A204.1 (cell line): ENCODE data around the gene DENND5A.
A peak's percentile ranks its signal among the peaks of the same experiment; 100 is the strongest.

Experiments
- FAIRE-seq: peaks from 2 replicates; lab custom pipeline; 2012; peaks lifted over from hg19 to GRCh38; lab: Jason Lieb, UNC

Gene DENND5A

DNA sequence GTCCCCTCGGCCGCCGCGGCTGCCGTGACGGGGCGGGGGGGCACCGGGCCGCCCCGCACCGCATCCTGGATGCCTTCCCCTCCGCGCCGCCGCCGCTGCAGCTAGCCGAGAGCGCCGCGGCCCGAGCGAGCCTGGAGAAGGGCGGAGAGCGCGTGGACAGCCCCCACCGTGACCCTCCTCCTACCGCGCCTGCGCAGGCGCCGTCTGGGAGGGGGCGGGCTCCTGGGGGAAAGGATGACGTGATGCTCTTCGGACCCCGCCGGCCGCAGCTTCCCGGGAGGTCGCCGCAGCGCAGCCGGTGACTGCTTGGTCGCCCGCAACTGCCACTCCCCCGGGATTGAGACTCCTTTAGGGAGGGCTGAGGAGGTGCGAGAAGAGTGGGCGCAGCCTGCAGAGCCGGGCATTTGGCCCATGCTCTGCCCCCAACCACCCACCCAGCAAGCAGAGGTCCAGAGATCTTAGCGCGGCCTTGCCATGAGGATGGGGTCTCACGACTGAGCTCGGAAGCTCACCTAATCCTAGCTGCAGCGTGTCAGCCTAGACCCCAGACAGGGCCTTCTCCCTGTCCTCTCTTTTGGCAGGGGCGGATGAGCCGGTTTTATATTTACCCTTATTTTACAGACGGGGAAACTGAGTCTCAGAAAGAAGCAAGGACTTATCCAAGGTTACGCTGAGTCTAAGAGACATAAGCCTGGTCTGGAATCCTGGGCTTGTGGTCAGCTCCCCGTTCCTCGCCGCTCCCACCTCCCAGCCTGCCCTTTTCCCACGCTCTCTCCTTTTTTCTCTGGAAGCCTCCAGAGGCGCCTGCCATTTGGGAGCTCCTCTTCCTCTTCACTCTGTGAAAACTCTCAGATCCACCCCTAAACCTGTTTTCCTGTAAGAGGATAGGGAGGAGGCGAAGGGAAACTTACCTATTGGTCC lies at the start of gene DENND5A:
TSS of gene DENND5A (minus strand) at position 140 of the 921 bp plus-strand sequence. CDS start 281 bp downstream, outside the sequence.
- no peak for FAIRE-seq

DNA sequence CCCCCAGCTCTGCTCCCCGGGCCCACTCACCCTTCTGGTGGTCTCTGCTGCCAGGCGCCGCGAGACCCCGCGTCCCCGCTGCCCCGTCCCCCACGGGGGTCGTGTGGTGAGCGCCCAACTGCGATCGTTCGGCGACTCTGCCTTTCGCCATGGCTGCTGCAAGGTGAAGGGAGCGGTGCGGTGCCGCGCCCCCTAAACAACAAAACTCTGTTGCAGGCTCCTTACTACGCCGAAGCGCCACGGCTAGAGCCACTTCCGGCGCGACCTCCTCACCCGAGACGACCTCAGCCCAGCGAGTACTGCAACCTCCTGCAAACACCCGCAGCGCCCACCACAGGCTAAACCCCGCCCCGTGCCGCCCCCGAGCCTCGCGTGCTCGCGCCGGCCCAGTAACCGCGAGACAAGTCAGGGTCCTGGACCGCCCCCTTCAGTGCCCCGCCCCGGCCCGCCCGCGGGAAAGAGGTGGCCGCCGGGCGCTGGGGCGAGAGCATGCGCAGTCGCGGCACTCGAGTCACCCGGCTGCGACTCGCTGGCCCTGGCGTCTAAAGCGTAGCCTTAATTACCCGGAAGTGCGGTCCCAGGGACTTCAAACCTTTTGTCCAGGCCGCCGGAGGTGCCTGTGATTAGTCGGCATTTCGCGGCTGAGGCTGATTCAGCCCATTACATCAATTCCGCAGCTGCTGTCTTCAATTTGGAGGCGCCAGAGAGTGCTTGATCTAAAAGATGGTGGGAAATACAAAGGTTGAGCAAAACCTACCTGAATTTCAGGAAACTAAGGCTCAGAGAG lies 49.3 kb upstream of the DENND5A start, which contains the start of gene TMEM41B:
TSS of gene TMEM41B (minus strand) at position 303 of the 787 bp plus-strand sequence. CDS start at position 151, 152 bp downstream.
- peak; percentile 25 for FAIRE-seq

DNA sequence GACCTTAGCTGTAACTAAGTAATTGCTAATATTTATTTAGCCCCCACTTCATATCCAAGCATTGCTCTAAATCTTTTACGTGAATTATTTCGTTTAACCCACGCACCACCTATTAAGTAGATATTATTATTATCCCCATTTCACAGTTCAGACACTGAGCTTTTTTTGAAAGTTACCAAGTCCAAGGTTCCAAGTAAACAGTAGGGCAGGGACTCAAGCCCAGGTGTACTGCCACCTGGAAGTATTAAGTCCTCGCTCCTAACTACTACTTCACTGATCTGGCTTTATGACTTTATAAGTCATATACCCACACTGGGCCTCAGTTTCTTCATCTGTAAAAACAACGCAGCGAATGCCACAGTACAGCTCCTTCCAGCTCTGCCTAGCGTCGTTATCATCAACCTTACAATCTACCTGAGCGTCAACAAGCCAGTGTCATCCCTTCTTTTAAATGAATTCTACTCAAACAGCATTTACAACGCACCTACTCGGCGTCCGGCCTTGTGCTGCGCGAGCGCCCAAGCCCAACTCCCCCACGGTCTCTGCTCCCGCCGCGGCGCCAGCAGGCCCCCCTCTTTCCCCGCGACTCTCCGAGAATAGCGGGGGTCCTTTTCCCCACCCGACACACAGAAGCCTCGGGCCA lies 48.6 kb upstream of the DENND5A start:
- no peak for FAIRE-seq

DNA sequence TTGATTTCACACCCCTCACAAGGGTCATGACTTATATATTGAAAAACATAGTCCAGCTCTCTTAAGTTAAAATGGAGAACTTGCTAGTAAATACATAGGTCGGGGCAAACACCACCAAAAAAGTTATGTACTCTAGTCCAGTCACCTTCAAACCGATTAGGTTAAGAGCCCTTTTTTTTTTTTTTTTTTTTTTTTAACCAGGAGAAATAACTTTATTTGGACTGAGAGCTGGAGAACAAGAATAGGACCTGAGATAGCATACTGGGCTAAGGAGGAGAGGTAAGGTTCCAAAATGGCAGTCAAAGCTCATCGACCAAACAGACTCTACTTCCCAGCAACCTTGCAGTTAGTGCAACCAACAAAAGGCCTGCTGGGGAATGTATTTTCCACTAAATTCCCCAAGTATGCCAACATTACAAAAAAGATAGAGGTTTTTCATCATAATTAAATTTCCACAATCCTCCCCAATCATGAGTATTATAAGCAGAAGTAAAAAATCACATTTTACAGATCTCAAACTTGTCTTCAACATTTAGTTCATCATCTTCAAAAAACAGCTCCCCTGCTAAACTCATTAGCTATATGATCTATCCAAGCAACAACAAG lies 45.4 kb upstream of the DENND5A start:
- no peak for FAIRE-seq

DNA sequence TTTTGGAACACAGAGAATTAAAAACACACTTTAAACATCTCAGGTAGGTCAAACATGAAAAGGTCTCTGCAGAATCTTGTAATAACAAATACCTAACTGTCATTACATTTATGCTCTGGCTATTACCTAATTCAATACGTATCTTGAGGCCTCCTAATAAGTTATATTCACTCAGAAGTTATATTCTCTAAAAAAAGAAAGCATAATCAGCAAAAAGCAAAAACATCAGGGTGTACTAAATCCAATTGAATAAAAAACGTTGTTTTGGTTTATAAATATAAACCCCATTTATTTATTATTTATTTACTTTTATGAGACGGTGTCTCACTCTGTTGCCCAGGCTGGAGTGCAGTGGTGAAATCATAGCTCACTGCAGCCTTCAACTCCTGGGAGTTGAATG lies 39.0 kb upstream of the DENND5A start:
- no peak for FAIRE-seq

DNA sequence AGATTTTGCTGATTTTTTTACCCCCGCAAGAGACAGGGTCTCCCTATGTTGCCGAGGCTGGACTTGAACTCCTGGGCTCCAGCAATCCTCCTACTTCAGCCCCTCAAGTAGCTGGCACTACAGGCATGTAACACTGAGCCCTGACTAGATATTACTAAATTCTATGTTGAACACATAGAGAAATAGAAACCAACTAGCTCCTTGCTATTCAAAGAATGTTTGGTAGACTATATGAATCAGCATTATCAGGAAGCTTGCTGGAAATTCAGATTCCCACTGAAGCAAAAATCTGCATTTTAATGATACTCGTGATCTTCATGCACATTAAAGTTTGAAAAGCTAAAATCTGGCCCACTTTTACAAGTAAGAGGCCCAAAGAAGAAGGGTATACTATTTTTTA lies 37.3 kb upstream of the DENND5A start:
- no peak for FAIRE-seq

DNA sequence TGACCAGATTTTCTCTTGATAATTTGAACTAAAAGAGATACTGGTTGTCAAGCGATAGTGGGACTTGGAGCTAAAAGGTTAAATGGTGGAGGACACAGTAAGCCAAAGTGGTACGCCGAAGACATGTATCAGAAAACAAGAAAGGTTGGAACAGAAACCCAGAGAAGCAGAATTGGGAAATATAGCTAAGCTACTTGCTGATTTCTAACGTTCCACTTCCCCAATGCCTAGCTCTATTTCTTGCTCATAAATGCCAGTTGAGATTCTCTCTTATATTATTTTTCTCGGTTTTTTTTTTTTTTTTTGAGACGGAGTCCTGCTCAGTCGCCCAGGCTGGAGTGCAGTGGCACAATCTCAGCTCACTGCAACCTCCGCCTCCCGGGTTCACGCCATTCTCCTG lies 36.6 kb upstream of the DENND5A start:
- no peak for FAIRE-seq

DNA sequence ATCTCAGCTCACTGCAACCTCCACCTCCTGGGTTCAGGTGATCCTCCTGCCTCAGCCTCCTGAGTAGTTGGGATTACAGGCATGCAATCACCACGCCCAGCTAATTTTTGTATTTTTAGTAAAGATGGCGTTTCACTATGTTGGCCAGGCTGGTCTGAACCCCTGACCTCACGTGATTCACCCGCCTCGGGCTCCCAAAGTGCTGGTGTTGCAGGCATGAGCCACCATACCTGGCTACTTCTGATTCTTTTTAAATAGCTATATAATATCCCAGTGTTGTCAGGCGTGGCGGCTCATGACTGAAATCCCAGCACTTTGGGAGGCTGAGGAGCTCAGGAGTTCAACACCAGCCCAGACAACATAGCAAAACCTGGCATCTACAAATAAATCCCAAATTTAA lies 28.5 kb upstream of the DENND5A start:
- no peak for FAIRE-seq

DNA sequence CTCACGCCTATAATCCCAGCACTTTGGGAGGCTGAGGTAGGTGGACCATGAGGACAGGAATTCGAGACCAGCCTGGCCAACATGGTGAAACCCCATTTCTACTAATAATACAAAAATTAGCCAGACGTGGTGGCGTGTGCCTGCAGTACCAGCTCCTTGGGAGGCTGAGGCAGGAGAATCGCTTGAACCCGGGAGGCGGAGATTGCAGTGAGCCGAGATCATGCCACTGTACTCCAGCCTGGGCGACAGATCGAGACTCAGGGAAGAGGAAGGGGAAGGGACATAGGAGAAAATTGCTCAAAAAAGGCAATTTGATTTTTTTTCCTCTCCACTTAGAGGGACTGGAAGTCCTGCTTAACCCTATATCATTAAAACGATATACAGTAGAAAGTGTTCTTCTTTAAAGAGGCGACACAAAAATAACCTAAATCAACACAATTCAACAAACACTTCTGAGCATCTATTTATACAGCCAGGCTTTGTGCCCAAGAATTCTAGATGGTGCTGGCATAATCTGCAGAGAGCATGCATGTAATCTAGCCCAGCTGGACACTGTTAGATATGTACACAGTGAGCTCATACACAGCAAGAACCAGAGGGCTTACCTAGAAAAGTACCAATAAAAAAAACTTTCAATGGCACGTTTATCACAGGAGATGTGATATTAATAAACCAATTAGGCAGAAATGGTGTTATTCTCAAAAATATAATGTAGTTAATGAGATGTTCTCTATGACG lies 20.9 kb upstream of the DENND5A start:
- no peak for FAIRE-seq

DNA sequence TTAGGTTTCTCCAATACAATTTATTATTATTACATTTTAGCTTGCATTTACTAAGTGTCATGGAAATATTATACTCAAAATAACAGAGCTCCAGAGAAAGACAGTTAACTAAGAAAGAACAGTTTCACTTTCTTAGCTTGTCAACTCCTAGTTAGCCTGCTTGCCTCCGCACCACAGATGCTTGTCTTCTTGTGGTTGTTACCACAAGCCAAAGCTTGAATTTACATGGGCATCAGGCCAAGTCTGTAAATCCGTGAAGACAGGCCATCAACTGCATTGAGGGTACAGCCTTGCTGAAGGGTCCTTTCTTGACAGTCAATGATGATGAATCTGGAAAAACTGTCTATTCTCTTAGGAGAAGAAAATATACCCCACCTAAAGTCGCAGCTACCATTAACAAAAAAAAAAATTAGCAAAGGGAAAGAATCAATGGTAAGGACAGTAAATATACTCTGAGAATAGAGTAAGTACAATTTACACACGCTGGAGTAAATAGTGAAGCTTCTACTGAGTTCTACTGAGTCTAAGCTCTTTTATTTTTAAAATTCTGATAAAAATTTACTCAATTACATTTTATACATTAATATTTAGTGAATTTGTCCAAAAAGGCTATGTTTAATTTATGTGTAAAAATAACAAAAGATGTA lies 15.6 kb upstream of the DENND5A start:
- FAIRE-seq, result no peak

DNA sequence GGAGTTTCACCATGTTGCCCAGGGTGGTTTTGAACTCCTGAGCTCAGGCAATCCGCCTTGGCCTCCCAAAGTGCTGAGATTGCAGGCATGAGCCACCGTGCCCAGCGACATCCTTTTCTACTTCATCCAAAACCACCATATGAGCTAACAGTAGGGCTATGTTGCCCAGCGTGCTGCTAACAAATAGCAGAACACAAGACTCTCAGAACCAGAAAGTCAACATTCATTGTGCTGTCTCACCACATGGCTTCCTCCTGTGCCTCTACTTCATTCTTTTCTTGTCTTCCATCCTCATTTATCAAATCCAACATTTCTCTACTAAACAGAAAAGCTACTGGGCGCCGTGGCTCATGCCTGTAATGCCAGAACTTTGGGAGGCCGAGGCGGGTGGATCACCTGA lies 12.0 kb upstream of the DENND5A start:
- FAIRE-seq, result no peak

DNA sequence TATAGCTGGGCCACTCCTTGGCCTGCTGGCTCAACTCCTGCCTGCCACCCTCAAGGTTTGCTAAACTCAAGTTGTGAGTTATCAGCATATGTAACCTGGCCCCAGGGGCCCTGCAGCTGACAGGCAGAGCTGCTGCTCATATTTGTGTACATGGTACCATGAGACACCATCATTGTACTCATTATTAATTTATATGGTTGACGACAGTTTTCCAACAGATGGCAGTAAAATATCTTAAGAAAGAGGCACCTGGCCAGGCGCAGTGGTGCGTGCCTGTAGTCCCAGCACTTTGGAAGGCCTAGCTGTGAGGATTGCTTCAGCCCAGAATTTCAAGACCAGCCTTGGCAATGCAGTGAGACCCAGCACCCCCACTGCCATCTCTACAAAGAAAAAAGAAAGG lies 11.4 kb upstream of the DENND5A start:
- FAIRE-seq, result no peak

DNA sequence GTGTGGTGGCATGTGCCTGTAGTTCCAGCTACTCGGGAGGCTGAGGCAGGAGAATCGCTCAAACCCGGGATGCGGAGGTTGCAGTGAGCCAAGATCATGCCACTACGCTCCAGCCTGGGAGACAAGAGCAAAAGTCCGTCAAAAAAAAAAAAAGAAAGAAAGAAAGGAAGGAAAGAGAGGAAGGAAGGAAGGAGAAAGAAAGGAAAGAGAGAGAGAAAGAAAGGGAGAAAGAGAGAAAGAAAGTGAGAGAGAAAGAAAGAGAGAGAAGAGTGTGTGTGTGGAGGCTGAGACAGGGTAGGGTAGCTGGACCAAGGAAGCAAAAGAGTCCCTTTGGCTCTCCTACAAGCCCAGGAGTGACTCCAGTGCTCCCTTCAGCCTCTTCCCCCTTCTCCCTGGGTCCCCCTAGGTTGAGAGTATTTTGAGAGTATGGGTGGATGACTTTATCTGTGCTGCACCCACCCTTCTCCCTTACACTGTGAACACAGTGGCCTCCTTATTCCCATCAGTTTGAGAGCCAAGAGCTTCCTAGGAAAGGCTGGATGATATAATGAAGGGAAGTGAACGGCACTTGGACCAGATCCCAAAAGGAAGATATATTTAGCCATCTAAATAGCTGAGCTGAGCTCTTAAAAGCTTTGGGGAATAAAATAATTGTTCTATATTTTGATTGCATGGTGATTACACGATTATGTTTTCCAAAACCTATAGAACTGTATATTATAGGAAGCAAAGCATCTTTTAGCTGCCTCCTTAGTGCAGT lies 9.5 kb upstream of the DENND5A start:
- FAIRE-seq, result no peak

DNA sequence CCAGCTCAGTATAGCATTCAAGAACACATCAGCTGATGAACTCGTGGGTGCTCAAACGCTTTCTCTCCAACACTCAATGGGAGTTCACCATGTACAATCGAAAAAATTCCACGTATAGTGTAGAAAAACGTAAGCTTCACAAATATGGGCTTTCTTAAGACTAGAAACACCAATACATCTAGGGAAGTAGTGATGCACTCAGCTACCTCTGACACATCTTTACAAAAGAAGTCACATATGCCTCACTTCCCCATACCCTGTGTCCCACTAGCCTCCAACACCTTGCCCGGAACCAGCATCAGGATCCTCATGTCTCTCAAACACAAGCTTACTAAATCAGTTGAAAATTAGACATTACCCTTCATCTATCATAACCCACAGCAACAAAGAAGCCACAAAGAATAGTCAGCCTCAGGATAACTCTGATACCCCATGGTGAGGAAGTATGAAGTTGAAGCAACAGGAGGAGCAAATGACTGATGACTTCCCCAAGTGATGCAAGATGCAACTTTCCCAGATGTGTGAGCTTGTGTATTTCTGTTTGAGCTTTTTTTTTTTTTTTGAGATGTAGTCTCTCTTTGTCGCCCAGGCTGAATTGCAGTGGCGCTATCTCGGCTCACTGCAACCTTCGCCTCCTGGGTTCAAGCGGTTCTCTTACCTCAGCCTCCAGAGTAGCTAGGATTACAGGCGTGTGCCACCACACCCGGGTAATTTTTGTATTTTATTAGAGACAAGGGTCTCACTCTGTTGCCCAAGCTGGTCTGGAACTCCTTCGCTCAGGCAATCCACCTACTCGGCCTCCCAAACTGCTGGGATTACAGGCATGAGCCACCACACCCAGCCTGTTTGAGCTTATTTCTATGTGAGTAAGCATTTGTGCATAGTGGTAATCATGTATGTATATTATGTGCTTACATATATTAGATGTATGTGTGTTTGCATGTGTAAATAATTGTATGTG lies 8.5 kb upstream of the DENND5A start:
- FAIRE-seq, result no peak

DNA sequence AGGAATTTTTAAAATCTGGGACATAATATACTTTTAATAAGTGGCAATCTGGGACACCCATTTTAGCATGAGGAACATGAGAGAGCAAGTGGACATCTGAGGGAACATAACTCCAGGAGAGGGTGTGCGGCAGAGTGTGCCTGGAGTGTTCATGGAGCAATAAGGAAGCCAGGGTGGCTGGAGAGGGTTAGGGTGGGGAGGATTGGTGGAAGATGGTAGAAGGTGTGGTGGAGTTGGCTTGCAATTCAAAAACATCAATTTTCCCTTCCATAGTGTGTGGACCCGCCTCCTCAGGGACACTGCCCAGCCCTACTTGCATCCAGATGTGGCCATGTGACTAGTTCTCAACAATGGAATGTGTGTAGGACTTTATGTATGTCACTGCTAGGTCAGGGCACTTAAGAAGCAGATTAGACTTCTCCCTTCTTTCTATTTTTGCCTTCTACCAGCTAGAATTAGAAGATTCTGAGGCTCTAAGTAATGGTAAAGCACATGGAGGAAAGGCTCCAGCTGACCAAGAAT lies 4.4 kb upstream of the DENND5A start:
- FAIRE-seq, result no peak

DNA sequence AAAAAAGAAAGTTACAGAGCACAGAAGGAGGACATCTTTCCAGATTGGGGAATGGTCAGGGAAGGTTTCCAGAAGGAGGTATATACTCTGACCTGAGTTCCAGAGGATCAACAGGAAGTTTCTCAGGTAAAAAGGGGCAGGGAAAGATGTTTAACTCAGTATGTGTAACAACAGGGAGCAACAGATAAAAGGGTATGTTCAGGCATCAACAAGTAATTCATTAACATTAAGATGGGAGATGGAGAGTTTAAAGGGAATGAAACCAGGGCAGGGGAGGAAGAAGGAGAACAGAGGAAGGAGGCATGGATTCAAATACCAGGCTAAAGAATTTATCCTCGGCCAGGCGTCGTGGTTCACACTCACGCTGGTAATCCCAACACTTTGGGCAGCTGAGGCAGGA lies 2.5 kb upstream of the DENND5A start:
- FAIRE-seq, result no peak

DNA sequence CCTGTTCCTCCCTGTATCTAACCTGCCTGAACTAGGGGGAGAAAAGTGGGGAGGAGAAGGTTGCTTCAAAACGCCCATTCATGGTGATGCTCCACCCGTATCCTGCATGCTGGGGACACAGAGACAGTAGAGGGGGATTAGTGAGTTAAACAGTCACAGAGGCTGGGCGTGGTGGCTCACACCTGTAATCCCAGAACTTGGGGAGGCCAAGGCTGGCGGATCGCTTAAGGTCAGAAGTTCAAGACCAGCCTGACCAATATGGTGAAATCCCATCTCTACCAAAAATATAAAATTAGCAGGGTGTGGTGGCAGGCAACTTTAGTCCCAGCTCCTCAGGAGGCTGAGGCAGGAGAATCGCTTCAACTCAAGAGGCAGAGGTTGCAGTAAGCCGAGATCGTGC lies 1.8 kb upstream of the DENND5A start:
- FAIRE-seq, result no peak

DNA sequence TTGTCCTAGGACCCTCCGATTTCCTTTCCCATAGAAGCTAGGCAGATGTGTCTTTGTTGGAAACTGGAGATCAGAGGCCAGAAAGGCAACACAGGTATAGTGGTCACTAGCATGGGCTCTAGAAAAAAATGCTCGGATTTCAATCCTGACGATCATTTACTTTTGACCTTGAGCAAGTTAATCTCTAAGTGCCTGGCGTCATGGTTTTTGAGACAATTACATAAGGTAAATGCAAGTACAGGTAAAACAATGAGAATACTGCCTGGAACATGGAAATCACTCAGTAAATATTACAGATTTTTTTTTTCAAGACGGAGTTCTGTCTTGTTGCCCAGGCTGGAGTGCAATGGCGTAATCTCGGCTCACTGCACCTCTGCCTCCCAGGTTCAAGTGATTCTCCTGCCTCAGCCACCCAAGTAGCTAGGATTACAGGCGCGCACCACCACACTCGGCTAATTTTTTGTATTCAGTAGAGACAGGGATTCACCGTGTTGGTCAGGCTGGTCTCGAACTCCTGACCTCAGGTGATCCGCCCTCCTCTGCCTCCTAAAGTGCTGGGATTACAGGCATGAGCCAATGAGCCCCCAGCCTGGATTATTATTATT lies 1.1 kb upstream of the DENND5A start:
- FAIRE-seq, result no peak
